DOHH2 (cell line): ENCODE results near the gene CFAP57.

Experiments used
- H3F3A ChIP-seq: fragments of 200-600 bp; sonication (generic), shearing (Covaris generic); 2 replicates; pipeline ENCODE4 v1.6.0; 2016; ENCODE audit warnings: antibody characterized with exemption, mild to moderate bottlenecking; ENCODE audit not compliant: control insufficient read depth, insufficient read depth
- H3K27ac ChIP-seq: fragments of 200-600 bp; sonication (generic); 2 replicates; pipeline ENCODE4 v1.5.1; 2014; ENCODE audit warnings: low read depth, mild to moderate bottlenecking, low read length, moderate library complexity
- H3K27me3 ChIP-seq: fragments of 200-600 bp; sonication (generic); 2 replicates; pipeline ENCODE4 v1.6.1; 2014; ENCODE audit warnings: mild to moderate bottlenecking, low read length, mixed read lengths; ENCODE audit not compliant: control insufficient read depth
- H3K36me3 ChIP-seq: fragments of 200-600 bp; sonication (generic); 2 replicates; pipeline ENCODE4 v1.6.1; 2014; ENCODE audit warnings: mild to moderate bottlenecking, low read length, moderate library complexity, mixed read lengths; ENCODE audit not compliant: control insufficient read depth
- H3K4me1 ChIP-seq: fragments of 200-600 bp; sonication (generic); 2 replicates; pipeline ENCODE4 v1.6.1; 2014; ENCODE audit warnings: mild to moderate bottlenecking, low read length, mixed read lengths; ENCODE audit not compliant: control insufficient read depth
- H3K4me2 ChIP-seq: fragments of 200-600 bp; sonication (generic); 2 replicates; pipeline ENCODE4 v1.6.0; 2014; ENCODE audit warnings: mild to moderate bottlenecking, low read length, moderate library complexity
- H3K4me3 ChIP-seq: fragments of 200-600 bp; sonication (generic); 2 replicates; pipeline ENCODE4 v1.5.1; 2014; ENCODE audit warnings: mild to moderate bottlenecking, low read length, mixed read lengths
- H3K79me2 ChIP-seq: fragments of 200-600 bp; sonication (generic); 2 replicates; pipeline ENCODE4 v1.6.1; 2014; ENCODE audit warnings: mild to moderate bottlenecking, low read length, mixed read lengths; ENCODE audit not compliant: control insufficient read depth
- H3K9me2 ChIP-seq: fragments of 200-600 bp; sonication (generic); replicated peaks from 2 replicates; pipeline ENCODE4 v1.6.1; 2014; ENCODE audit warnings: mild to moderate bottlenecking, low read length, mixed read lengths; ENCODE audit not compliant: control insufficient read depth
- H3K9me3 ChIP-seq: fragments of 200-600 bp; sonication (generic); 2 replicates; pipeline ENCODE4 v1.6.1; 2014; ENCODE audit warnings: antibody characterized with exemption, low read length, mixed read lengths; ENCODE audit not compliant: control insufficient read depth, insufficient read depth
- H4K20me1 ChIP-seq: fragments of 200-600 bp; sonication (generic); 2 replicates; pipeline ENCODE4 v1.6.0; 2014; ENCODE audit warnings: low read depth, mild to moderate bottlenecking, antibody characterized with exemption, low read length, moderate library complexity; ENCODE audit not compliant: control insufficient read depth, insufficient read depth
- EZH2phosphoT487 ChIP-seq: fragments of 200-600 bp; sonication (generic); IDR thresholded peaks from 2 replicates; pipeline ENCODE4 v1.6.1; 2017; ENCODE audit warnings: borderline replicate concordance, mild to moderate bottlenecking, antibody characterized with exemption, low read length, moderate library complexity, mixed read lengths
- TF ChIP-seq, protein P1 (sequence below): fragments of 200-600 bp; sonication (generic); IDR thresholded peaks from one replicate; pipeline ENCODE4 v1.5.1; 2014; ENCODE audit warnings: antibody characterized with exemption, mild to moderate bottlenecking, low read depth, low read length; ENCODE audit not compliant: poor library complexity, severe bottlenecking

CFAP57 gene

DNA sequence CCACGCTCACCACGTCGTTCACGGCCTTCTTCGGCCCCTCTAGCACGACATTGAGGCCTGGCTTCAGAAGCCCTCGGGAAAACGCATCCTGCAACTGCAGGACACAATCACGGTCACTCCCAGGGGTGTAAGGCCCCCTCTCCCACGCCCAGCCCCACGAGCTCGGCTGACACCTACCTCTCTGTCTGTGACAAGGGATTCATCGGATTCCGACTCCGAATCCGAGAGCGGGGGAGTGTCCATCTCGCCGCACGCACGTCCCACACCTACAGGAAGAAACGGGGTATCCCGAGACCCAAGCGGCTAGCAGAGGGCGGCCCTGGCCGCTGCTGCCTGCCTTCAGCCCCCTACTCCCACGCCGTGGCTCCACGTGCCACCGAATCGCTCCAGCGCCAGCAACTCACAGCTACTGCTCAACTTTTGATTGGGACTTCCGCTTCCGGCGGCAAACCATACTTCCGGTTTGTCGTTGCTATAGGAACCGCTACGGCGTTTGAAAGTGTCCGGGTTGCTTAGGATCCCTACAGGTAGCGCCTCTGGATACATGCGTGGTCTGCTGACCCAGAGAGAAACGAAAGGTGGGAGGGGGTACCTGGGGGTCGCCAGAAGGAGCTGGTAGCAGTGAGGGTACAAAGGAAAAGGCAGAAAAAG, at the start of gene CFAP57, which contains the start of gene EBNA1BP2:
TSS of gene CFAP57 (plus strand) at position 455 of the 651 bp plus-strand sequence. CDS start 424 bp downstream, outside the sequence.
TSS of gene EBNA1BP2 (minus strand) at position 415 of the 651 bp plus-strand sequence. CDS start at position 243, 172 bp downstream.
- TF ChIP-seq EZH2phosphoT487, result no peak
- TF ChIP-seq, protein P1, sequence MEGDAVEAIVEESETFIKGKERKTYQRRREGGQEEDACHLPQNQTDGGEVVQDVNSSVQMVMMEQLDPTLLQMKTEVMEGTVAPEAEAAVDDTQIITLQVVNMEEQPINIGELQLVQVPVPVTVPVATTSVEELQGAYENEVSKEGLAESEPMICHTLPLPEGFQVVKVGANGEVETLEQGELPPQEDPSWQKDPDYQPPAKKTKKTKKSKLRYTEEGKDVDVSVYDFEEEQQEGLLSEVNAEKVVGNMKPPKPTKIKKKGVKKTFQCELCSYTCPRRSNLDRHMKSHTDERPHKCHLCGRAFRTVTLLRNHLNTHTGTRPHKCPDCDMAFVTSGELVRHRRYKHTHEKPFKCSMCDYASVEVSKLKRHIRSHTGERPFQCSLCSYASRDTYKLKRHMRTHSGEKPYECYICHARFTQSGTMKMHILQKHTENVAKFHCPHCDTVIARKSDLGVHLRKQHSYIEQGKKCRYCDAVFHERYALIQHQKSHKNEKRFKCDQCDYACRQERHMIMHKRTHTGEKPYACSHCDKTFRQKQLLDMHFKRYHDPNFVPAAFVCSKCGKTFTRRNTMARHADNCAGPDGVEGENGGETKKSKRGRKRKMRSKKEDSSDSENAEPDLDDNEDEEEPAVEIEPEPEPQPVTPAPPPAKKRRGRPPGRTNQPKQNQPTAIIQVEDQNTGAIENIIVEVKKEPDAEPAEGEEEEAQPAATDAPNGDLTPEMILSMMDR, result no peak
- peaks cover 45% of the 10 kb centered on the region for H3K36me3 ChIP-seq
- no peaks in the 10 kb centered on the region for H4K20me1 ChIP-seq
- H3K9me3 ChIP-seq, result no peaks in the 10 kb centered on the region
- H3K4me1 ChIP-seq, result peaks cover 16% of the 10 kb centered on the region
- H3K4me3 ChIP-seq, result peak within 1 kb of the TSS; percentile 98
- H3K4me2 ChIP-seq, result peak within 1 kb of the TSS; percentile 78
- H3K9me2 ChIP-seq, result no peaks in the 10 kb centered on the region
- peaks cover 33% of the 10 kb centered on the region for H3K79me2 ChIP-seq
- no peaks in the 10 kb centered on the region for H3F3A ChIP-seq
- peaks cover 18% of the 10 kb centered on the region for H3K27me3 ChIP-seq
- H3K27ac ChIP-seq, result no peak within 1 kb of the TSS; the same call in 1 of the 2 replicates

DNA sequence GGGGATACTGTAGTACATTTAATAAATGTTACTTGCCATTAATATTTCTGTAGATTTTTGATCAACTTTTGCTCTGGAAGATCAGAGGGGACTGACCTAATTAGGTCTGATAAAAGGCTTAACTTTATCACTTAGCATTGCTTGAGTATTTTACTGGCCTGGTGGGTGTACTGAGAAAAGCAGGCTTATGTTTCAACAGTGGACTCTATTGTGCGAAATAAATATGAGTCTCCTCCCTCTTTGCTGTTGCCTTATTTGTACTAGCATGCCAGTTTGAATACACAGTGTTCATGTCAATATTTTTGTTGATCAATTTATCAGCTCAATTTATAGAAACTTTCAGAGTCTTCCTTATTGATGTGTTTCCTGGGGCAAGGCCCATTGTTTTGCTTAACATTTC, 49.1 kb upstream of the CFAP57 start:
- H3K36me3 ChIP-seq, result no peaks in the 10 kb centered on the region
- no peak for TF ChIP-seq EZH2phosphoT487
- TF ChIP-seq, protein P1, result no peak
- H3K4me2 ChIP-seq, result no peak overlapping the region
- H3K27me3 ChIP-seq, result peaks cover 3% of the 10 kb centered on the region; the same call in 1 of the 2 replicates
- H3F3A ChIP-seq, result no peaks in the 10 kb centered on the region
- no peaks in the 10 kb centered on the region for H3K4me1 ChIP-seq
- no peaks in the 10 kb centered on the region for H3K9me2 ChIP-seq
- no peak overlapping the region for H3K4me3 ChIP-seq
- no peak overlapping the region for H3K27ac ChIP-seq
- H4K20me1 ChIP-seq, result no peaks in the 10 kb centered on the region
- H3K79me2 ChIP-seq, result no peaks in the 10 kb centered on the region
- no peaks in the 10 kb centered on the region for H3K9me3 ChIP-seq

DNA sequence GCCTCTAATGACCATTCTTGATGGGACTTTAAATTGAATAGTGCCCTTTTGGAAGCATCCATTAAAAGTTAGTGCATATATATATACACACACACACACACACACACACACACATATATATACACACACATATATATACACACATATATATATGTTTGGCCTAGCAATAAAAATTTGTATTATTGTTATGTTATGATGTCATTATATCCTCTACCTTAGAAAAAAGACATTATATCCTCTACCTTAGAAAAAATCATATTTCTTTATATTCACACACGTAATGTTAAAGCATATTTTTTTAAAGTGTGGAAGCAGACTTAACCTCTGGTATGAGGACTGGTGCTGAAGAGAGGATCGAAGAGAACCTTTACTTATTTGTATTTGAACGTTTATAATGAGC, 43.3 kb upstream of the CFAP57 start:
- no peak overlapping the region for H3K27ac ChIP-seq
- no peaks in the 10 kb centered on the region for H3K9me3 ChIP-seq
- H4K20me1 ChIP-seq, result no peaks in the 10 kb centered on the region
- H3F3A ChIP-seq, result no peaks in the 10 kb centered on the region
- H3K27me3 ChIP-seq, result peaks cover 8% of the 10 kb centered on the region
- H3K36me3 ChIP-seq, result no peaks in the 10 kb centered on the region
- no peaks in the 10 kb centered on the region for H3K79me2 ChIP-seq
- no peak overlapping the region for H3K4me3 ChIP-seq
- no peak overlapping the region for H3K4me2 ChIP-seq
- no peaks in the 10 kb centered on the region for H3K4me1 ChIP-seq
- TF ChIP-seq, protein P1, result no peak
- no peak for TF ChIP-seq EZH2phosphoT487
- no peaks in the 10 kb centered on the region for H3K9me2 ChIP-seq
